ENCODE measurements around the gene CLPTM1. TPM values are rescaled to one million over a fixed set of nuclear protein-coding genes. Genes with fewer than 3 reads are reported as not detected.
"Not testable (repeated sequence)": the region's sequence is repeated elsewhere in the genome, so short reads cannot be mapped to it uniquely, and the experiment has no call there.

Gene CLPTM1
- total RNA-seq, 1 experiment from 2014 or later: 44.9 TPM

GRCh38 chr19:44969437-44969836, 14.3 kb downstream of the CLPTM1 start:
- intact Hi-C loops (cut with micrococcal nuclease): no loop called here
- no peak overlapping the region for H3K4me2 ChIP-seq (ENCODE audit: low read length)
- H3K9me3 ChIP-seq (ENCODE audit: low read length): no peaks in the 10 kb centered on the region
- no peaks in the 10 kb centered on the region for H3K79me2 ChIP-seq (ENCODE audit: low read length)
- TF ChIP-seq EZH2 (IDR thresholded peaks at IDR 0.05; ENCODE audit: low read length, unreplicated experiment) (no peak), CTCF (conservative IDR thresholded peaks at IDR 0.05; ENCODE audit: low read depth, low read length) (no peak), EZH2phosphoT487 (IDR thresholded peaks at IDR 0.05; ENCODE audit: borderline replicate concordance, low read length) (no peak)
- ChIA-PET CTCF (no interaction called here), POLR2A (ENCODE audit: unreplicated experiment) (no interaction called here)
- no peaks in the 10 kb centered on the region for H3K4me1 ChIP-seq (ENCODE audit: insufficient read depth, low read length)
- no peak overlapping the region for H3K9ac ChIP-seq (ENCODE audit: low read length)
- no peaks in the 10 kb centered on the region for H3K27me3 ChIP-seq (ENCODE audit: low read length)
- no peak overlapping the region for H3K4me3 ChIP-seq (ENCODE audit: low read length)
- no TSS peak for BruUV-seq (replicated peaks)
- DNase-seq (no peak), ATAC-seq (no peak)
- peaks cover 8% of the 10 kb centered on the region; the same call in 1 of the 2 replicates for H3K36me3 ChIP-seq (ENCODE audit: low read depth, low read length)
- no peak overlapping the region for H3K27ac ChIP-seq (ENCODE audit: low read length)
- no peak overlapping the region for H2AFZ ChIP-seq (ENCODE audit: low read length)
- no peaks in the 10 kb centered on the region for H4K20me1 ChIP-seq (ENCODE audit: low read length)
- H3F3A ChIP-seq (ENCODE audit: low read length, unreplicated experiment): no peaks in the 10 kb centered on the region
- H3K9me2 ChIP-seq (replicated peaks; ENCODE audit: low read length): no peaks in the 10 kb centered on the region

- BruUV-seq (replicated peaks); H3K4me2 ChIP-seq (ENCODE audit: low read length); H3K9me2 ChIP-seq (replicated peaks; ENCODE audit: low read length); ATAC-seq; H3K9me3 ChIP-seq (ENCODE audit: low read length); H3K27me3 ChIP-seq (ENCODE audit: low read length); CTCF ChIA-PET; H2AFZ ChIP-seq (ENCODE audit: low read length); H3K27ac ChIP-seq (ENCODE audit: low read length); POLR2A ChIA-PET (ENCODE audit: unreplicated experiment); intact Hi-C loops (cut with micrococcal nuclease); H3K4me3 ChIP-seq (ENCODE audit: low read length); H4K20me1 ChIP-seq (ENCODE audit: low read length); DNase-seq; H3K79me2 ChIP-seq (ENCODE audit: low read length); H3K9ac ChIP-seq (ENCODE audit: low read length); H3F3A ChIP-seq (ENCODE audit: low read length, unreplicated experiment); H3K4me1 ChIP-seq (ENCODE audit: insufficient read depth, low read length): not testable (repeated sequence)
- peaks cover 14% of the 10 kb centered on the region; the same call in 1 of the 2 replicates for H3K36me3 ChIP-seq (ENCODE audit: low read depth, low read length)
Measured at GRCh38 chr19:44971451-44971850, 16.3 kb downstream of the CLPTM1 start.

GRCh38 chr19:44972802-44973201, 17.6 kb downstream of the CLPTM1 start:
- H4K20me1 ChIP-seq (ENCODE audit: low read length): no peaks in the 10 kb centered on the region
- H3K9me2 ChIP-seq (replicated peaks; ENCODE audit: low read length): no peaks in the 10 kb centered on the region
- no peak overlapping the region for H3K9ac ChIP-seq (ENCODE audit: low read length)
- no peaks in the 10 kb centered on the region for H3F3A ChIP-seq (ENCODE audit: low read length, unreplicated experiment)
- BruUV-seq (replicated peaks): no TSS peak
- no peak for ATAC-seq
- H3K79me2 ChIP-seq (ENCODE audit: low read length): no peaks in the 10 kb centered on the region
- TF ChIP-seq EZH2 (IDR thresholded peaks at IDR 0.05; ENCODE audit: low read length, unreplicated experiment) (no peak), EZH2phosphoT487 (IDR thresholded peaks at IDR 0.05; ENCODE audit: borderline replicate concordance, low read length) (no peak), CTCF (conservative IDR thresholded peaks at IDR 0.05; ENCODE audit: low read depth, low read length) (no peak)
- ChIA-PET CTCF (no interaction called here), POLR2A (ENCODE audit: unreplicated experiment) (no interaction called here)
- no peaks in the 10 kb centered on the region for H3K9me3 ChIP-seq (ENCODE audit: low read length)
- no peak overlapping the region for H3K4me3 ChIP-seq (ENCODE audit: low read length)
- no peak overlapping the region for H3K4me2 ChIP-seq (ENCODE audit: low read length)
- no peaks in the 10 kb centered on the region for H3K4me1 ChIP-seq (ENCODE audit: insufficient read depth, low read length)
- DNase-seq: no peak
- H3K27ac ChIP-seq (ENCODE audit: low read length): no peak overlapping the region
- peaks cover 25% of the 10 kb centered on the region for H3K36me3 ChIP-seq (ENCODE audit: low read depth, low read length)
- no peaks in the 10 kb centered on the region for H3K27me3 ChIP-seq (ENCODE audit: low read length)
- no peak overlapping the region for H2AFZ ChIP-seq (ENCODE audit: low read length)
- intact Hi-C loops (cut with micrococcal nuclease): no loop called here

All from PC-3 (cell line).